RCC 7860 (cell line): ENCODE results near the gene SLC12A8.

Source experiments
- DNase-seq: peaks from one replicate; pipeline ENCODE4 v3.0.0-alpha.2; 2015; ENCODE audit warnings: low spot score
- FAIRE-seq: peaks from 2 replicates; lab custom pipeline; 2012; peaks lifted over from hg19 to GRCh38; lab: Jason Lieb, UNC

SLC12A8 gene

GRCh38 chr3:125037498-125038150 is 174.9 kb downstream of the SLC12A8 start:
- no peak for FAIRE-seq
- no peak for DNase-seq

DNA sequence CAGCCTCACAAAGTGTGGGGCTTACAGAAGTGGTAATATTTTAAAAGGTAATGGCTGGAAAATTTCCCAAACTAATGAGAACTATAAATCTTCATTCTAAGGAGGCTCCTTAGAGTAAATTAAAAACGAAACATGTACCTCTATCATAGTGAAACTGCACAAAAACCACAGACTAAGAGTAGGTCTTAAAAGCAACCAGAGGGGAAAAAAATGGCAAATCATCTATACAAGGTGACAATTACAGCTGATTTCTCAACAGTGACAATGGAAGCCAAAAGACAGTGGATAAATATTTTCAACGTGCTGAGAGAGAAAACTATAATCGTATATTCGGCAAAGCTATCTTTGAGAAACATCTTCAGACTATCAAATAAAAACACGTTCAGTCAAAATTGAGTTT is 177.3 kb downstream of the SLC12A8 start:
- no peak for FAIRE-seq
- DNase-seq, result no peak

GRCh38 chr3:125033616-125034015 is 178.9 kb downstream of the SLC12A8 start:
- no peak for DNase-seq
- FAIRE-seq, result no peak

DNA sequence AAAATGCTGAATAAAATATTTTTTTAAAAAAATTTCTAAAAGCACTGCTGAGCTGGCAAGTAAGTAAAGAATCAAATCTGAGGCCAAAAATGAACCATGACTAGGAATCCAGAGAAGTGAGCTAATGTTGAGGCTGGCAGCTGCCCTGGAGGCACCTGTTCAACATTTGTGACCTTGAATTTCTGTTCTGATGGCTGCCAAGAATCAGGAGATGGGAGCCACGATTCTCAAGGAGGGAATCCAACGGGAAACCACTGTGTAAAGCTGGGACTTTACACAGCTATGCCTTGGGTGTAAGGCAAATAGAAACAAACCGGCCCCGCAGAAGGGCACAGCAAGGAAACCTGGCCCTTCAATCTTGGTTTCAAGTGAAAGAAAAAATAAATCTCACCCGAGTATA is 179.4 kb downstream of the SLC12A8 start:
- FAIRE-seq (no peak), DNase-seq (no peak)

DNA sequence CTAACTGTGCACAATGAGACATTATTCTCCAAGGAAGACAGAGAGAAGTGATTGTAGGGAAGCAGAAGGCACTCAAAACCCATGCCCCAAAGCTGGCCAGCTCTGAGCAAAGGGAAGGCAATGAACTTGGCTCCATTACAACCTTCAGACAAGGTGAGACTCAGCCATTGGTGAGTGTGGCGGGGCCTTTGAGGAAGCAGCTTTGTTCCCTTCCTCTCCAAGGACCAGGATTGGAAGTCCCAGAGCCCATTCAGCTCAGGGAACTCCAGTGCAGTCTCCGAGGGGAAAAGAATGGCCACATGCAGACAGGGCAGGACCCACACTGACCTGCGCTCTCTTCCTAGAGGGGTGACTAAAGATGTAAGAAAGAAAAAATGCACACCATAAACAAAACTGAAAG is 179.9 kb downstream of the SLC12A8 start:
- FAIRE-seq (no peak), DNase-seq (no peak)
